H9 (cell line): Measurements from ENCODE around the gene EXOC3L1. TPM values are rescaled to one million over a fixed set of nuclear protein-coding genes. Genes with fewer than 3 reads are reported as not detected.

ENCODE experiments used
- DNase-seq: peaks from one replicate; pipeline ENCODE4 v3.0.0-alpha.2; 2017
- H2AFZ ChIP-seq: one replicate; pipeline ENCODE4 v1.6.1; 2013; ENCODE audit warnings: mild to moderate bottlenecking, low read length, control low read depth, moderate library complexity
- H2AK5ac ChIP-seq: 2 replicates; pipeline ENCODE4 v1.6.1; 2013; ENCODE audit warnings: low read length, control low read depth, mixed read lengths; ENCODE audit not compliant: insufficient read length
- H2BK120ac ChIP-seq: one replicate; pipeline ENCODE4 v1.6.1; 2013; ENCODE audit warnings: low read depth, mild to moderate bottlenecking, low read length, control low read depth, inconsistent platforms; ENCODE audit not compliant: poor library complexity, severe bottlenecking
- H2BK12ac ChIP-seq: 2 replicates; pipeline ENCODE4 v1.6.1; 2013; ENCODE audit warnings: low read length, control low read depth, mixed read lengths, low read depth; ENCODE audit not compliant: insufficient read length
- H2BK15ac ChIP-seq: 2 replicates; pipeline ENCODE4 v1.6.1; 2013; ENCODE audit warnings: low read depth, low read length, control low read depth
- H2BK20ac ChIP-seq: one replicate; pipeline ENCODE4 v1.6.1; 2013; ENCODE audit warnings: low read depth, mild to moderate bottlenecking, low read length, control low read depth, inconsistent platforms; ENCODE audit not compliant: poor library complexity, severe bottlenecking
- H2BK5ac ChIP-seq: 2 replicates; pipeline ENCODE4 v1.6.1; 2013; ENCODE audit warnings: low read length, control low read depth, mixed read lengths; ENCODE audit not compliant: insufficient read length
- H3K14ac ChIP-seq: 2 replicates; pipeline ENCODE4 v1.6.1; 2013; ENCODE audit warnings: low read length, control low read depth; ENCODE audit not compliant: insufficient read depth
- H3K18ac ChIP-seq: 2 replicates; pipeline ENCODE4 v1.6.1; 2013; ENCODE audit warnings: low read depth, mild to moderate bottlenecking, mixed read lengths, low read length, control low read depth; ENCODE audit not compliant: insufficient read length
- H3K23ac ChIP-seq: 2 replicates; pipeline ENCODE4 v1.6.1; 2013; ENCODE audit warnings: low read length, control low read depth, mixed read lengths, low read depth; ENCODE audit not compliant: insufficient read length
- H3K23me2 ChIP-seq: 2 replicates; pipeline ENCODE4 v1.6.1; 2013; ENCODE audit warnings: low read depth, mild to moderate bottlenecking, mixed read lengths, low read length, control low read depth; ENCODE audit not compliant: insufficient read length, poor library complexity, severe bottlenecking
- H3K27ac ChIP-seq: 2 replicates; pipeline ENCODE4 v1.5.1; 2013; ENCODE audit warnings: low read length, control low read depth, mixed read lengths, low read depth; ENCODE audit not compliant: insufficient read length
- H3K27me3 ChIP-seq: 2 replicates; pipeline ENCODE4 v1.6.1; 2013; ENCODE audit warnings: low read length, control low read depth, inconsistent platforms; ENCODE audit not compliant: insufficient read depth
- H3K4ac ChIP-seq: 2 replicates; pipeline ENCODE4 v1.6.1; 2013; ENCODE audit warnings: low read depth, mild to moderate bottlenecking, control low read depth, inconsistent platforms, low read length, moderate library complexity
- H3K4me1 ChIP-seq: 2 replicates; pipeline ENCODE4 v1.6.1; 2013; ENCODE audit warnings: low read length, control low read depth, inconsistent platforms; ENCODE audit not compliant: insufficient read depth
- H3K4me2 ChIP-seq: 2 replicates; pipeline ENCODE4 v1.6.1; 2013; ENCODE audit warnings: low read length, control low read depth, mixed read lengths; ENCODE audit not compliant: insufficient read length, insufficient read depth
- H3K56ac ChIP-seq: 2 replicates; pipeline ENCODE4 v1.6.1; 2013; ENCODE audit warnings: low read depth, mild to moderate bottlenecking, mixed read lengths, low read length, control low read depth; ENCODE audit not compliant: insufficient read length
- H3K79me1 ChIP-seq: 2 replicates; pipeline ENCODE4 v1.6.1; 2013; ENCODE audit warnings: low read depth, mild to moderate bottlenecking, moderate library complexity, low read length, control low read depth, inconsistent platforms; ENCODE audit not compliant: insufficient read depth, poor library complexity, severe bottlenecking
- H3K79me2 ChIP-seq: 2 replicates; pipeline ENCODE4 v1.6.1; 2013; ENCODE audit warnings: low read length, control low read depth, inconsistent platforms; ENCODE audit not compliant: insufficient read depth
- H3K9ac ChIP-seq: 2 replicates; pipeline ENCODE4 v1.6.1; 2013; ENCODE audit warnings: low read length, control low read depth, mixed read lengths; ENCODE audit not compliant: insufficient read length; ENCODE audit errors: extremely low read depth
- H3K9me3 ChIP-seq: one replicate; pipeline ENCODE4 v1.6.1; 2013; ENCODE audit warnings: low read depth, low read length, inconsistent platforms; ENCODE audit not compliant: control insufficient read depth
- H3T11ph ChIP-seq: one replicate; pipeline ENCODE4 v1.6.1; 2013; ENCODE audit warnings: mild to moderate bottlenecking, low read length, control low read depth, inconsistent platforms
- H4K20me1 ChIP-seq: one replicate; pipeline ENCODE4 v1.6.1; 2013; ENCODE audit not compliant: control insufficient read depth, insufficient read length, insufficient read depth
- H4K5ac ChIP-seq: 2 replicates; pipeline ENCODE4 v1.6.1; 2013; ENCODE audit warnings: low read depth, mild to moderate bottlenecking, mixed read lengths, low read length, control low read depth; ENCODE audit not compliant: insufficient read length
- H4K8ac ChIP-seq: replicated peaks from 2 replicates; pipeline ENCODE4 v1.6.1; 2013; ENCODE audit warnings: low read length, control low read depth, mixed read lengths, low read depth; ENCODE audit not compliant: insufficient read length
- H4K91ac ChIP-seq: 2 replicates; pipeline ENCODE4 v1.6.1; 2013; ENCODE audit warnings: low read depth, mild to moderate bottlenecking, moderate library complexity, mixed read lengths, low read length, control low read depth; ENCODE audit not compliant: insufficient read length
- H3K27ac Mint-ChIP-seq, 3 experiments: 2 replicates in 2 of 3; 3 replicates in 1 of 3; pipeline ENCODE4 v1.8.0; 2020 to 2021; ENCODE audit warnings: mixed read lengths in 3 of 3, mild to moderate bottlenecking in 1 of 3, moderate library complexity in 1 of 3
- H3K27me3 Mint-ChIP-seq: 2 replicates; pipeline ENCODE4 v1.8.0; 2021; ENCODE audit warnings: low read depth, mild to moderate bottlenecking, moderate library complexity, mixed read lengths
- H3K36me3 Mint-ChIP-seq, 3 experiments: 2 replicates in 2 of 3; 3 replicates in 1 of 3; pipeline ENCODE4 v1.8.0; 2020 to 2021; ENCODE audit warnings: low read depth in 3 of 3, mixed read lengths in 3 of 3; ENCODE audit not compliant: insufficient read depth in 1 of 3
- H3K4me1 Mint-ChIP-seq, 2 experiments: 2 replicates each; pipeline ENCODE4 v1.8.0; 2020; ENCODE audit warnings: mixed read lengths in 2 of 2
- H3K4me3 Mint-ChIP-seq, 2 experiments: 2 replicates in 1 of 2; 3 replicates in 1 of 2; pipeline ENCODE4 v1.8.0; 2020 to 2021; ENCODE audit warnings: mild to moderate bottlenecking in 2 of 2, mixed read lengths in 2 of 2, moderate library complexity in 1 of 2
- H3K9me3 Mint-ChIP-seq, 2 experiments: 2 replicates in 1 of 2; 3 replicates in 1 of 2; pipeline ENCODE4 v1.8.0; 2020; ENCODE audit warnings: mild to moderate bottlenecking in 2 of 2, mixed read lengths in 2 of 2, moderate library complexity in 1 of 2
- CTCF ChIP-seq: fragments of 200-600 bp; sonication (generic); conservative IDR thresholded peaks from 3 replicates; pipeline ENCODE4 v1.8.0; 2021; ENCODE audit warnings: antibody characterized with exemption, mild to moderate bottlenecking
- WGBS: extraction: QIAGEN DNeasy Blood & Tissue Kit; methylation state at CpG from one replicate; pipeline ENCODE4 v1.1.7; 2013; ENCODE audit warnings: missing lambda C conversion rate, low lambda C conversion rate, mixed read lengths; ENCODE audit not compliant: insufficient read length; ENCODE audit errors: extremely low coverage; 5-methylcytosine and 5-hydroxymethylcytosine counted together
- total RNA-seq: library from RNA; stranded (reverse); gene quantifications from 2 replicates; pipeline ENCODE4 v1.2.1, GENCODE V29; 2021

The EXOC3L1 gene
- total RNA-seq, 1 experiment from 2014 or later: 3.3 TPM

- no peaks in the 10 kb centered on the region for H3K23me2 ChIP-seq
- peak; percentile 56 for DNase-seq
- no peak overlapping the region; a peak in 1 of 7 replicates for H3K27ac Mint-ChIP-seq
Measured at GRCh38 chr16:67210069-67210937, 20.4 kb upstream of the EXOC3L1 start.

More at GRCh38 chr16:67210069-67210937, 20.4 kb upstream of the EXOC3L1 start:
- H2BK12ac ChIP-seq: no peak overlapping the region
- no peak overlapping the region for H3K9ac ChIP-seq
- WGBS: no CpG with 5 or more reads among the region's 25 CpGs
- H4K5ac ChIP-seq: no peak overlapping the region
- no peaks in the 10 kb centered on the region for H3K4me1 ChIP-seq
- no peak overlapping the region for H3K4ac ChIP-seq
- H3K4me1 Mint-ChIP-seq: peaks cover 10 to 12% of the 10 kb centered on the region in 2 experiments; a peak in 3 of 4 replicates
- no peak overlapping the region for H2AK5ac ChIP-seq
- no peak overlapping the region for H2BK5ac ChIP-seq
- H3K4me3 Mint-ChIP-seq: no peak overlapping the region
- H3K23ac ChIP-seq: no peak overlapping the region
- no peaks in the 10 kb centered on the region; the same call in 1 of the 2 replicates for H3K27me3 ChIP-seq
- H3K27me3 Mint-ChIP-seq: peaks cover 28% of the 10 kb centered on the region
- no peak overlapping the region for H3K18ac ChIP-seq
- no peak overlapping the region for H3K14ac ChIP-seq
- no peak overlapping the region for H3K4me2 ChIP-seq
- H4K8ac ChIP-seq: no peak overlapping the region
- no peaks in the 10 kb centered on the region for H4K20me1 ChIP-seq
- no peak for TF ChIP-seq CTCF
- no peak overlapping the region for H2BK120ac ChIP-seq
- H3K36me3 Mint-ChIP-seq: no peaks in the 10 kb centered on the region; a peak in 2 of 7 replicates
- no peak overlapping the region for H2BK15ac ChIP-seq
- H2BK20ac ChIP-seq: no peak overlapping the region
- H3K27ac ChIP-seq: no peak overlapping the region
- H2AFZ ChIP-seq: no peak overlapping the region
- no peaks in the 10 kb centered on the region for H3K79me1 ChIP-seq
- H3T11ph ChIP-seq: no peak overlapping the region
- no peak overlapping the region for H4K91ac ChIP-seq
- H3K79me2 ChIP-seq: no peaks in the 10 kb centered on the region
- H3K9me3 Mint-ChIP-seq: no peaks in the 10 kb centered on the region
- no peaks in the 10 kb centered on the region for H3K9me3 ChIP-seq
- H3K56ac ChIP-seq: no peak overlapping the region
